B cell (primary cell): ENCODE data around the gene PAIP2. TPM values are rescaled to one million over a fixed set of nuclear protein-coding genes. Genes with fewer than 3 reads are reported as not detected.

Experiments used
- ATAC-seq: fragments of 200-7000 bp; cut with Tn5 transposase; one replicate; pipeline ENCODE4 v1.10.0; 2021; ENCODE audit warnings: low read depth, mild to moderate bottlenecking, moderate number of reproducible peaks, moderate library complexity
- CTCF ChIA-PET: fragments of 350-600 bp; sonication (Branson Sonifier 250); formaldehyde crosslinking; loops from one replicate; lab custom pipeline; 2021; ENCODE audit warnings: antibody characterized with exemption, inconsistent platforms; lab: Charles Lee
- POLR2A ChIA-PET: fragments of 350-600 bp; sonication (Branson Sonifier 250); formaldehyde crosslinking; loops from one replicate; lab custom pipeline; 2021; ENCODE audit warnings: antibody characterized with exemption; lab: Charles Lee
- DNase-seq: peaks from one replicate; pipeline ENCODE4 v3.0.0; 2013
- H2AFZ ChIP-seq: 2 replicates; pipeline ENCODE4 v1.6.1; 2012; ENCODE audit warnings: mild to moderate bottlenecking, low read depth, low read length; ENCODE audit not compliant: insufficient read depth, poor library complexity, severe bottlenecking
- H3K27ac ChIP-seq, 2 donors: 1 replicate in 1 of 2; 2 replicates in 1 of 2; pipeline ENCODE4 v1.5.1; 2012 to 2013; ENCODE audit warnings: low read length in 2 of 2, mild to moderate bottlenecking in 2 of 2, moderate library complexity in 1 of 2
- H3K27me3 ChIP-seq, 4 experiments: fragments of 200-600 bp in 1 of 4; sonication (generic) in 1 of 4; replicated peaks in 1 of 4; 1 replicate in 2 of 4; 2 replicates in 2 of 4; pipeline versions ENCODE4 v1.6.1 to v1.7.0; 2013 to 2016; ENCODE audit warnings: low read length in 3 of 4, mild to moderate bottlenecking in 2 of 4, mixed read lengths in 1 of 4, moderate library complexity in 1 of 4; ENCODE audit not compliant: insufficient read depth in 4 of 4, control insufficient read depth in 3 of 4; ENCODE audit errors: control extremely low read depth in 1 of 4
- H3K36me3 ChIP-seq, 2 experiments: replicated peaks in 1 of 2; 1 replicate in 1 of 2; 2 replicates in 1 of 2; pipeline versions ENCODE4 v1.6.1 to v1.7.1; 2013; ENCODE audit warnings: low read length in 1 of 2; ENCODE audit not compliant: insufficient read depth in 2 of 2, control insufficient read depth in 1 of 2; ENCODE audit errors: control extremely low read depth in 1 of 2, extremely low read depth in 1 of 2
- H3K4me1 ChIP-seq, 2 donors: fragments of 200-600 bp in 1 of 2; sonication (generic) in 1 of 2; 1 replicate in 1 of 2; 2 replicates in 1 of 2; pipeline versions ENCODE4 v1.5.1 to v1.6.1; 2013 to 2017; ENCODE audit warnings: low read length in 2 of 2; ENCODE audit not compliant: control insufficient read depth in 2 of 2, insufficient read depth in 2 of 2
- H3K4me2 ChIP-seq: replicated peaks from 2 replicates; pipeline ENCODE3; 2012; ENCODE audit warnings: mild to moderate bottlenecking, low read depth, low read length; ENCODE audit not compliant: poor library complexity, severe bottlenecking
- H3K4me3 ChIP-seq, 5 experiments: fragments of 200-600 bp in 1 of 5; sonication (generic) in 1 of 5; 1 replicate in 3 of 5; 2 replicates in 2 of 5; pipeline versions ENCODE4 v1.5.1 to v1.7.0; 2011 to 2016; ENCODE audit warnings: low read length in 4 of 5, mild to moderate bottlenecking in 4 of 5, low read depth in 2 of 5, control low read depth in 1 of 5, moderate library complexity in 1 of 5; ENCODE audit not compliant: insufficient read depth in 1 of 5; ENCODE audit errors: control extremely low read depth in 1 of 5, extremely low read depth in 1 of 5
- H3K79me2 ChIP-seq: fragments of 200-600 bp; sonication (generic); one replicate; pipeline ENCODE4 v1.6.0; 2016; ENCODE audit warnings: low read length; ENCODE audit not compliant: control insufficient read depth, insufficient read depth
- H3K9ac ChIP-seq: fragments of 200-600 bp; sonication (generic); 2 replicates; pipeline ENCODE4 v1.6.1; 2017; ENCODE audit warnings: mild to moderate bottlenecking, low read length, moderate library complexity
- H3K9me3 ChIP-seq, 3 donors: one replicate each; pipeline versions ENCODE4 v1.6.1 to v1.7.1; 2013; ENCODE audit warnings: low read length in 2 of 3; ENCODE audit not compliant: control insufficient read depth in 2 of 3, insufficient read depth in 1 of 3; ENCODE audit errors: control extremely low read depth in 1 of 3
- H4K20me1 ChIP-seq: 2 replicates; pipeline ENCODE4 v1.6.0; 2012; ENCODE audit warnings: mild to moderate bottlenecking, low read length; ENCODE audit not compliant: insufficient read depth, control insufficient read depth, poor library complexity, severe bottlenecking
- H3K27ac Mint-ChIP-seq: one replicate; pipeline ENCODE4 v1.8.0; 2021; ENCODE audit warnings: mixed read lengths
- H3K27me3 Mint-ChIP-seq: one replicate; pipeline ENCODE4 v1.8.0; 2021; ENCODE audit warnings: mixed read lengths
- H3K4me1 Mint-ChIP-seq: one replicate; pipeline ENCODE4 v1.8.0; 2021; ENCODE audit warnings: mixed read lengths
- H3K4me3 Mint-ChIP-seq: one replicate; pipeline ENCODE4 v1.8.0; 2021; ENCODE audit warnings: mixed read lengths
- H3K9me3 Mint-ChIP-seq: one replicate; pipeline ENCODE4 v1.8.0; 2022; ENCODE audit warnings: mixed read lengths; ENCODE audit not compliant: insufficient read depth
- EZH2 ChIP-seq: IDR thresholded peaks from 2 replicates; pipeline ENCODE4 v1.6.1; 2012; ENCODE audit warnings: borderline replicate concordance, low read depth, mild to moderate bottlenecking, moderate library complexity, low read length; ENCODE audit not compliant: insufficient read depth, poor library complexity, severe bottlenecking
- WGBS: methylation state at CpG from one replicate; pipeline ENCODE4 v1.1.5; 2013; ENCODE audit warnings: missing lambda C conversion rate; ENCODE audit not compliant: insufficient coverage; 5-methylcytosine and 5-hydroxymethylcytosine counted together
- intact Hi-C: fragments of 100-400 bp; cut with micrococcal nuclease; formaldehyde crosslinking; loops from one replicate; pipeline ENCODE4 v1.10.0; 2022
- polyA plus RNA-seq: library from polyadenylated mRNA; depleted of rRNA; stranded (reverse); fragments of >200 nt; gene quantifications from 2 replicates; pipeline ENCODE4 v1.2.3, GENCODE V29; 2012
- total RNA-seq, 2 donors: library from RNA; stranded (reverse); fragments of 120-200 nt in 1 of 2; gene quantifications; 1 replicate in 1 of 2; 2 replicates in 1 of 2; pipeline versions ENCODE4 v1.2.3 to v1.2.4, GENCODE V29; 2013 to 2022
- TF ChIP-seq, protein P1 (sequence below): fragments of 200-600 bp; IDR thresholded peaks from one replicate; pipeline ENCODE4 v1.8.0; 2022; ENCODE audit warnings: antibody characterized with exemption, mild to moderate bottlenecking

The PAIP2 gene
- total and polyA plus RNA-seq, 2 donors (not counting 1 experiment from before 2014, with no cell fraction given) = 38.5 to 121 TPM

DNA sequence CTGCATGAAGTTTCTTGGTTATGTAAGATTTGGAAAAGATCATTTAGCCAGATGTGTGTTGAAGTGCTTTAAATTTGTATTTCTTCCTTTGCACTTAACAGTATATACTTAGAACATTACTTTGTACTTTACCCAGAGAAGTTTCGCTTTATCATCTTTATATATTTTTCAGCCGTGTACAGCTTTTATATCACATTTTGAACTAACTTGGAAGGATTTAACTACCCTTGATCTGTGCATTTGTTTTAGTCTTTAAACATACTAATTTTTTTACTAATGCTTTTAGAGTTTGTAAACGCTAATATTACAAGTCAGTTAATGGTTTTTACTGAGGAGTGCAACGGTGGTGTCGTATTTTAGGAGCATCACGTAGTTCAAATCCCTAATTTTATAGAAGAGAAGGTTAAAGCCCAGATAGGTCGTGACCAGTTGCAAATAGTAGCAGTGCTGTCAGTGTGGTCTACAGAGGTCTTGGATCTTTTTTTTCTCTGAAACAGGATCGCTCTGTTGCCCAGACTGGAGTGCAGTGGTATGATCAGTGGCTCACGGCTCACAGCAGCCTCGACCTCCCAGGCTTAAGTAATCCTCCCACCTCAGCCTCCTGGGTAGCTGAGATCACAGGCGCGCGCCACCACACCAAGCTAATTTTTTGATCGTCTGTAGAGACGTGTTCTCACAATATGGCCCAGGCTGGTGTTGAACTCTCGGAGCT, 46.2 kb upstream of the PAIP2 start:
- H3K4me1 Mint-ChIP-seq = peaks cover 59% of the 10 kb centered on the region
- no peak overlapping the region for H2AFZ ChIP-seq
- DNase-seq = no peak
- H3K27ac ChIP-seq = peak overlapping the region; percentile 94 to 99
- H3K27me3 ChIP-seq = no peaks in the 10 kb centered on the region
- H3K9ac ChIP-seq = peak overlapping the region; percentile 99
- H3K27ac Mint-ChIP-seq = peak overlapping the region; percentile 80
- H3K36me3 ChIP-seq = no peaks in the 10 kb centered on the region
- H3K9me3 ChIP-seq = no peaks in the 10 kb centered on the region
- H3K4me3 ChIP-seq = peak overlapping the region; percentile 81 to 97 (median 87)
- intact Hi-C loops = loop anchor here (2.0 kb wide), 1 partner anchor 15 kb away; no protein-coding TSS in a partner anchor
- H3K4me3 Mint-ChIP-seq = peak overlapping the region; percentile 98
- no peaks in the 10 kb centered on the region for H3K27me3 Mint-ChIP-seq
- no peaks in the 10 kb centered on the region for H3K9me3 Mint-ChIP-seq
- no peak for ATAC-seq
- 7% methylated on average over 4 of the region's 16 CpGs for WGBS
- peaks cover 61% of the 10 kb centered on the region for H4K20me1 ChIP-seq
- CTCF ChIA-PET = interaction anchor here (1.1 to 1.2 kb wide), 3 partner anchors 10 to 46 kb away, joined by 3 to 4 read pairs (median 3); partner anchors contain the start of gene PAIP2
- peaks cover 48 to 53% of the 10 kb centered on the region in 2 donors for H3K4me1 ChIP-seq
- H3K79me2 ChIP-seq = peaks cover 87% of the 10 kb centered on the region
- POLR2A ChIA-PET = interaction anchor here (2.8 kb wide), 1 partner anchor 22 kb away, joined by 34 read pairs; no protein-coding TSS in a partner anchor
- TF ChIP-seq, protein P1, sequence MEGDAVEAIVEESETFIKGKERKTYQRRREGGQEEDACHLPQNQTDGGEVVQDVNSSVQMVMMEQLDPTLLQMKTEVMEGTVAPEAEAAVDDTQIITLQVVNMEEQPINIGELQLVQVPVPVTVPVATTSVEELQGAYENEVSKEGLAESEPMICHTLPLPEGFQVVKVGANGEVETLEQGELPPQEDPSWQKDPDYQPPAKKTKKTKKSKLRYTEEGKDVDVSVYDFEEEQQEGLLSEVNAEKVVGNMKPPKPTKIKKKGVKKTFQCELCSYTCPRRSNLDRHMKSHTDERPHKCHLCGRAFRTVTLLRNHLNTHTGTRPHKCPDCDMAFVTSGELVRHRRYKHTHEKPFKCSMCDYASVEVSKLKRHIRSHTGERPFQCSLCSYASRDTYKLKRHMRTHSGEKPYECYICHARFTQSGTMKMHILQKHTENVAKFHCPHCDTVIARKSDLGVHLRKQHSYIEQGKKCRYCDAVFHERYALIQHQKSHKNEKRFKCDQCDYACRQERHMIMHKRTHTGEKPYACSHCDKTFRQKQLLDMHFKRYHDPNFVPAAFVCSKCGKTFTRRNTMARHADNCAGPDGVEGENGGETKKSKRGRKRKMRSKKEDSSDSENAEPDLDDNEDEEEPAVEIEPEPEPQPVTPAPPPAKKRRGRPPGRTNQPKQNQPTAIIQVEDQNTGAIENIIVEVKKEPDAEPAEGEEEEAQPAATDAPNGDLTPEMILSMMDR = no peak
- TF ChIP-seq EZH2 = no peak
- H3K4me2 ChIP-seq = peak overlapping the region; percentile 98

DNA sequence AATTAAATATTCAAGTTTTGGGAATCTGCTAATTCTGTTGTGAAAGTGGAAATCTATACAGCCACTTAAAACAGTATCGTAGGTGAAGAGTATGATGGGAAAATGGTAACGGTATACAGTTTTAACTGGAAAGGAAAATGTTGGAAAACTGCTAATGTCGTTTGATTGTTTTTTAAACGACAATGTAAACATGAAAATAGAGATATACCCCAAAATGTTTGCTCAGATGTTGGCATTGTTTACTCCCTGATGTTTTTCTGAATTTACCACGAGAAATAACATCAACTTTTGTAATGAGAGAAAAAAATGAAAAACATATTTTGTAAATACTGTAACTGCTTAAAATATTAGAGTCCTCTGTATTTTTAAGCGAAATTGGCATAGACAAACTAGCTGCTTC, 45.5 kb upstream of the PAIP2 start:
- TF ChIP-seq, protein P1 = no peak
- intact Hi-C loops = loop anchor here (2.0 kb wide), 1 partner anchor 15 kb away; no protein-coding TSS in a partner anchor
- H3K9ac ChIP-seq = no peak overlapping the region
- ATAC-seq = no peak
- Mint-ChIP-seq H3K9me3 (no peaks in the 10 kb centered on the region), H3K27ac (no peak overlapping the region), H3K4me3 (peak overlapping the region; percentile 52), H3K27me3 (no peaks in the 10 kb centered on the region), H3K4me1 (peaks cover 62% of the 10 kb centered on the region)
- no peaks in the 10 kb centered on the region for H3K9me3 ChIP-seq
- peaks cover 53 to 55% of the 10 kb centered on the region in 2 donors for H3K4me1 ChIP-seq
- no peak for DNase-seq
- H4K20me1 ChIP-seq = peaks cover 68% of the 10 kb centered on the region
- peaks cover 94% of the 10 kb centered on the region for H3K79me2 ChIP-seq
- no peak overlapping the region for H2AFZ ChIP-seq
- CTCF ChIA-PET = interaction anchor here (0.9 to 1.2 kb wide), 4 partner anchors 10 to 309 kb away, joined by 3 to 5 read pairs (median 3); partner anchors contain the start of gene PAIP2
- H3K4me3 ChIP-seq = no peak overlapping the region
- no peaks in the 10 kb centered on the region for H3K27me3 ChIP-seq
- WGBS = no CpG with 5 or more reads among the region's 6 CpGs
- POLR2A ChIA-PET = interaction anchor here (0.7 kb wide), 1 partner anchor 22 kb away, joined by 4 read pairs; no protein-coding TSS in a partner anchor
- peak overlapping the region; percentile 49 to 94 for H3K27ac ChIP-seq
- peak overlapping the region; percentile 98 for H3K4me2 ChIP-seq
- no peaks in the 10 kb centered on the region for H3K36me3 ChIP-seq
